AML-193 (cell line): ENCODE results near the gene PATJ.
"Not testable (repeated sequence)": the region's sequence is repeated elsewhere in the genome, so short reads cannot be mapped to it uniquely, and the experiment has no call there.

ENCODE experiments used
- DNase-seq, 2 experiments: peaks; one replicate each; lab custom pipeline; 2025; lab: John Stamatoyannopoulos, UW

The PATJ gene

DNA sequence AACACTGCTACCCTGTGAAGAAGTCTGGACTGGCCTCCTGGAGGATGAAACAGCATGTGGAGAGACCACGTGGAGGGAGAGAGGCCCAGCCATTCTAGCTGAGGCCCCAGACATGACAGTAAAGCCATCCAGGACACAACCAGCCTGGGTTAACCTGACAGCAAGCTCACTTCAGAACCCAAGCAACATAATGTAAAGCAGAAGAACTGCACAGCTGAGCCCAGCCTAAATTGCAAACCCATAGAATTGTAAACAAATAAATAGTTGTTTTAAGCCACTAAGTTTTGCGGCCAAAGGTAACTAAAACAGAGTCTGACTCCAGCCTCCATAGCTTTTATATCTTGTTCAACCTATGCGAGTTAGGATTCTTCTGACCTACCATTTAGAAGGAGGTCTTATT lies 355.2 kb downstream of the PATJ start:
- no peak for DNase-seq

DNA sequence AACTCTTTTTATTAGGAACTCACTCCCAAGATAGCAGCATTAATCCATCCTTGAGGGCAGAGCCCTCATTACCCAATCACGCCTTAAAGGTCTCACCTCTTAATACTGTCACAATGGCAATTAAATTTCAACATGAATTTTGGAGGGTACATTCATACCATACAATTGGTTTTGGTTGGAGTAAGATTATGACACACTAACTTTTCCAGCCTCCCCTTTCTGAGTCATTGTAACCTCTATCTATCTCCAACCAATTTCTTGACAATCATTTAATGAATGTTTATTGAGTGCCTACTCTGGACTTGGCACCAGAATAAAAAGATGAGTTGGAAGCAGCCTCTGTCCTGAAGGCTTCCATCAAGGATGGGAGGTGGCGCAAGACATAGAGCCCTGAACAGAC lies 358.2 kb downstream of the PATJ start:
- DNase-seq = no peak

DNA sequence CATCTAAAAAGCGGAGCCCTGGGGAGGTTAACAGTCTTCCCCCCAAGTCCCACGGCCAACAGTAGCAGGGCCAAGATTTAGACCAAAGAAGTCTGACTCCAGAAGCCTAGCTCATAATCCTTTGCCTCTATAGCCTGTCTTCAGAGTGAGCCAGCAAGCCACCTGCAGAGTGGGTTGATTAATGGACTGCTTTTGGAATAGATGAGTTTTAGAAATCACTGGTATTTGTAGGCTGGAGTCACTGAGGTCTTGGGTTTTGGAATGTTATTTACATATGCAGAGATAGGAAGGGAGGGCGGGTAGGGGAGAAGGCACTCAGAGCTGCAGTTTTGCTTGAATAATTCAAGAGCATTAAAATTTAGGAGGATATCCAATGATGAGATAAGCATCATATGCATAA lies 361.6 kb downstream of the PATJ start:
- no peak for DNase-seq

DNA sequence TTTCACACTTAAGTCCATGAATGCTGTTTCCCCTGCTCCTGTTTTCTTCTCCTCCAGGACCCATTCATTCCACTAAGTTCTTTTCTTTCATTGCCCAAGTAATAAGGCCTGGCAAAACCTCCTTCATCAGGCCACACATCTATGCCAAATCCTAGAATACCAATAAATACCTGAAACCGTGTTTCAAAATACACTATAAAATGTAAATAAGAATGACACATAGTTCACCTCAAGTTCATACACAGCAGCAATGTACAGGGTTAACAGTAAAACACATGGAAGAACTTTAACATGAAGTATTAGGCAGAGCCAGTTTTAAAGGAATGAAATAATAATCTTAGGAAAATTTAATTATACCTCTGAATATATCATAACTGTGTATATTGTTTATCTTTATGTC lies 365.6 kb downstream of the PATJ start:
- DNase-seq = no peak

DNA sequence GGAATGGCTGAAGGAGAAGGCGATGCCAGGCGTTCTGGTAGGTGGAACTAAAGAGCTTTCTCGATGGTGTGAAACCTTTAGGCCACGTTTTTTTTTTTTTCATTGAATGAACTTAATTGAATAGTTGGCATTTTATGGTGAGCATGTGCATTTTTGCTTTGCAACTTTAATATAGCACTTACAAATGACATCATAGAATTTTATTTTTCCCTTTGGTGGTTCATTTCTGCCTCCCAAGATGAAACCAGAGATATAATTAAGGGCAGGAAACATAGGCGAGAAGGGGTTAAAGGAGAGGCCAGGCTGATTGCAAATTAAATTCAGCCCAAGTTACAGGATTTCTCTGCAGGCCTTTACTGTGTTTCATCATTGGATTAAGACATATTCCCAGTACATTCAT lies 366.8 kb downstream of the PATJ start:
- no peak for DNase-seq

DNA sequence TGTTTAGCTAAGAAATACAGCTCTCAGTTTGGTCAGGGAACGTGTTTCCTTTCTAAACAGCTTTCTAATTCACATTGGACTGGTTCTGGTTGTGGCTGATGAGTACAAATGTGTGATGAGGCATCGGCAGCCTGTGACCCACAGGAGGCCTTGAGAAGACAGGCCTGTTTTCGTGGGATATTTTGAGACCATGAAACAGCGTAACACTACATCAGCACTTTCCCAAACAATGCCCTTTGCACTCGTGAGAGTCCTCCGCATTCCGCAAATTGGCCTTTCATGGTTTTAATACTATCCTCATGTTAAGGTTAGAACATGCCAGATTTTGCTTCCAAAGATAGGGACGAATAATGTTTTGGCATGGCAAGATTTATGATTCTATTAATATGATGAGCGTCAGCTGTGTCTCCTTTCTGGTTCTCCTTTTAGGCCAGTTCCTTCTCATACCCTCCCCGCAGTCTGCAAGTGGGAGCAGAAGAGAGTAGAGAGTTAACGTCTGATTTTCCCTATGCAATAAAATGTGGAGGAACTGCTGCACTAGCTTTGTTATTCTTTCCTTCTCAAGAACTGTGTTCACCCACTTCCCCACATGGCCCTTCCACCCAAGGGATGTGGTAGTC lies 368.0 kb downstream of the PATJ start:
- DNase-seq = no peak

DNA sequence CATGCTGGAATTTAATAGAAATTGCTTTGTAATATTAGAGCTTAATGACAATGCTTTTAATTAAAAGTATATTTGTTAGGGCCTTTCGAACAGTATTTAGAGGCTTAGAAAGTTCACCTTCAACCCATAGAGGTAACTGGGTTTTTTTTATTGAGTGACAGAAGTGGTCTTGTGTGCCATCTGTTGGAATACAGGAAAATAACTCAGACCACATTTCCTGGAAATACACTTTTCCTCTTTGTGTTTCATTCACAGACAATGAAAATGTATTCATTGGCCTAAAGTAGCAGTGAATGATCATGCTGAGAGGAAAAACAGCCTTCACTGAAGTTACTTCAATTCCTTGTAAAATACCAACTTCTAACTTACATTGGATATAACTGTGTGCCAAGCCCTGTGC lies 368.8 kb downstream of the PATJ start:
- DNase-seq = no peak

DNA sequence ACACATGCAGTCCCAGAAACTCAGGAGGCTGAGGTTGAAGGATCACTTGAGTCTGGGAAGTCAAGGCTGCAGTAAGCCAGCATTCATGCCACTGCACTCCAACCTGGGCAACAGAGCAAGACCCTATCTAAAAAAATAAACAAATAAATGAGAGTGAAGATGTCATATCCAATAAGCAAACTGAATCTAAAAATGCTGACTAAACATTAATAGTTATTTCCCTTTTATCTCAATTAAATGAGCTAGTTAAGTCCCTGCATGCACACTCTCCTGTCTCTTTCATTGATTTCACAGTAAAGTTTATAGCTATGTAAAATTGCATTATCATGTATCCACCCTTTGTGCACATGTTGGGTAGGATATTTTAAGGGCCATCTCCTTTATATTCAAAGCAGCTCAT lies 371.2 kb downstream of the PATJ start:
- DNase-seq = no peak

DNA sequence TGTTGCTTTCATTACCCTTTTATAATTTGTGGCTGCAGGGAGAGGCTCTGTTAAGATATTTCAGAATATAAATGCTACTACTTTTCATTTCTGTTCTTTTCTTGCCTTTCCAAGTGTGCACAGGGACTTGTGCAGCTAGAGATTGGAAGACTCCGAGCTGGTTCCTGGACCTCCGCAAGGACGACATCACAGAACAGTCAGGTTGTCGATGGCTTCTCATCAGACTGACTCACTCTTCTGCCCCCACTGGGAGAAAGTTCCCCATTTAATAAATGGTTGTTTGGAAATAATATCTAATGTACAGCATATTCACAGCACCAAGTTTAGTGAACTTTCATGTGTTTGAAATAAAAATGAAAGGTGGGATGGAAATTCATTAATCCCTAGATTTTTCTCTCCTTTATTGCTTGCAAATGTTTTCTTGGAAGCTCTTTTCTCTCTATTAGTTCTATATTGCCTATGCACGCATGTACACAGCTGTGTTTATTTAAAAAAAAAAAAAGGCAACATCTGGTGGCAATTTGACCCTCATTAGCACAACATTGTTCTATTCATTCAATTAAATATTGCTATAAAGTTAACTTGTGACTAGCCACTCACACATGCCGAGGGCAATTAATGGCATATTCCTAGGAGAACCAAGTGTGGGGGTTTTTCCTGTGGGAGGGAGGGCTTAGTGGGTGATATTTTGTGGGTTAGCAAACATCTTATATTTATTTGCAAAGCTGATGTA lies 374.9 kb downstream of the PATJ start:
- DNase-seq = no peak

DNA sequence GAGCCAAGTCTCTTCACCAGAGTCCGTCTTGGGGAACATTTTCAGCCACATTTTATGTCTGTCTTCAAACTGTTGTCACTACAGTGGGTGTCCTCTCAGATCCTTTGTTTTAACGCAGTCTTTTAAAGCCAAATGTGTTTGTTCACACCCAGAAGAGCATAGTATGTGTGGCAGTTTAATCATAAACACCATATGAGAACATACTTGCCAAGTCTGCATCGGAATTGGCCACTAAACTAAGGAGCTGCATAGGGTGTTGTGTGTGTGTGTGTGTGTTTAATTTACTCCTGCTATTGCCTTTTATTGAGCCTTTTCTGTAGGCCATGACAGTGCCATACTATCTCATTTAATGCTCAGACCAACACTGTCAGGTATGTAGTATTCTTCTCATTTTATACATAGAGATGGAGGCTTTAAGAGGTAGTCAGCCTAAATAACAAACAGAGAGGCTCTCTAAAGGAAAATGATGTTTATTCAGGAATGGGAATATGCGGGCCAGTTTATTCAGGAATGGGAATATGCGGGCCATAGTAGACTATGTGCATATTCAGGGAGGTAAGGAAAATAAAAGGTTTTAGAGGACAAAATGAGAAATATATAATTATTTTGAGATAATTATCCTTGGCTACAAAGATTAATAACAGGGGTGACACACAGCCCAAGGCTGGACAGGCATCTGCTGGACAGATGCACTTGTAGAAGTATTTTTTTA lies 384.5 kb downstream of the PATJ start:
- DNase-seq = no peak

DNA sequence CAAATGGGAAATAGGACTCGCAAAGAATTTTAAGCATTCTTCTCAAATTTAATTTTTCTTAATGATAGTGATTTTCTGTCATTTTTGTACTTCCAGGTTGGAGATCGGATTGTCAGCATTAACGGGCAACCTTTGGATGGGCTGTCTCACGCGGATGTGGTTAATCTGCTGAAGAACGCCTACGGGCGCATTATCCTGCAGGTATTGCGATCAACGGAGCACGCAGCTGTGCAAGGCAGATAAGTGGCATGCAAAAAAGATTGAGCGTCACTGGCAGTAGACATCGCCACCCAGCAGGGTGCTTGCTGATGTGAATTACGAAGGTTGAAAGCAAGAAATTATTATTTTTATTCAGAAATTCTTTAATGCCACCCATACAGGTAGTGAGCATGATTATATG lies 386.5 kb downstream of the PATJ start:
- no peak for DNase-seq

DNA sequence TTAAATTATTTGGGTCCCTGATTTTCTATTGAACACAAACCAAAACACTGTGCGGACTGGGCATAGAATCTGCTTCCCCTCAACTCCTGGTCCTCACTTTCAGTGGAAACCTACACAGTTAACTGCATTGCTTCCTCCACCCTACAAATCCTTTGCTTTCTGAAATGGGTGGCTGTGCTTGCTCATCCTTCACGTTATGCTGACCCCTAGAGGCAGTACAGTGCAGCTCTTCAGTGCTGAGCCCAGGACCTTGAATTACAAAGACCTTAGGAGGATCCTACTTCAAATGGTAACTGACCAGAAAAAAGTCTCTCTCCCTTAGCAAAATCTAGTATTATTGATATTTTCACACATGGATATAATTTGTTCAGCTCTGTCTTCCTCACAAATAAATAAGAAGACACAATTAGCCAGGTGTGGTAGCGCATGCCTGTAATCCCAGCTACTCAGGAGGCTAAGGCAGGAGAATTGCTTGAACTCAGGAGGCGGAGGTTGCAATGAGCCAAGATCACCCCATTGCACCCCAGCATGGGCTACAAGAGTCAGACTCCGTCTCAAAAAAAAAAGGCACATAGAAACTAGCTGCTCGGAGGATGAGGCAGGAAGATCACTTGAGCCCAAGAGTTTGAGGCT lies 388.9 kb downstream of the PATJ start:
- DNase-seq = peak; percentile 39 to 50

DNA sequence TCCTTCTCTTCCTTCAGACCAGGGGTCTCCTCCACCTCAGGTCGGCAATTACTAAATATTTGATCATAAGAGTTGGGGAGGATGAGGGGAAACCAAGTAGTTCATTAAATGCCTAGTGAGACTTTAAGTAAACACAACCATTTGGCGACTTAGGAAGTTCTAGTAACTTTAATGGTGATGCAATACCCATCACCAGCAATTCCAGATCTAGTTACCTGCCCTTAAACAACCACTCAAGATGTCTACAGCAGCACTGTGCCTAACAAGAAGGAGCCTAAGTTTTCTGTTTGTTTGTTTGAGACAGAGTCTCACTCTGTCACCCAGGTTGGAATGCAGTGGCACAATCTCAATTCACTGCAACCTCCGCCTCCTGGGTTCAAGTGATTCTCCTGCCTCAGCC lies 395.7 kb downstream of the PATJ start:
- DNase-seq = no peak

DNA sequence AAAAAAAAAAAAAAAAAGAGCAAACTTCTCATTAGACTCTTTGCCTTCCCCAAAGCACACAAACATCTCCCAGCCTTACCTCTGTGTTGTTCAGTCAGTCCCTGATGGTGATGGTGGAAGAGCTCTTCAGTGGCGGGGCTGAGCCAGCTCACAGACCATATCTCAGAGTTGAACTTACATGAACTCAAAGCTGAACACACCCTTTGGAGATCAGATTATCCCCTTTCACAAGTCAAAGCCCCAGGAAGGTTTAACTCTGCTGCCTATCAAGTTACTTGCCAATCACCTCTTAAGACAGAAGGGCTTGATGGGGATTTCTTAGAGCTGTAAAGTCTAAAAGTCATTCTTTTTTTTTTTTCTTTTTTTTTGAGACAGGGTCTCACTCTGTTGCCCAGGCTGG lies 397.1 kb downstream of the PATJ start:
- DNase-seq = no peak

DNA sequence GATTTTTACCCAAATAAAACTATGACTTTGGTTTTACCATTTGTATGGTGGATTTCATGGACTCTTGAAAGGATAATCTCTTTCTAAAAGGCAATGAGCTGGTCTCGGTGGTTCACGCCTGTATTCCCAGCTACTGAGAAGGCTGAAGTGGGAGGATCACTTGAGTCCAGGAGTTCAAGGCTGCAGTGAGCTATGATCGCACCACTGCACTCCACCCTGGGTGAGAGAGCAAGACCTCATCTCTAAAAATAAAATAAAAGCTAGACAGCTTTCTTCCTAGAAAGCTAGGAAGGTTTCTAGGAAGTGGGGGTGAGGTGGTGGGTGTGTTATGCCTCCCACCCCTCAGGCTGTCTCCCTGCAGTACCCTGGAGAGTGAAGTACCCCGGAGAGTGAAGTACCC lies 398.4 kb downstream of the PATJ start:
- no peak for DNase-seq

DNA sequence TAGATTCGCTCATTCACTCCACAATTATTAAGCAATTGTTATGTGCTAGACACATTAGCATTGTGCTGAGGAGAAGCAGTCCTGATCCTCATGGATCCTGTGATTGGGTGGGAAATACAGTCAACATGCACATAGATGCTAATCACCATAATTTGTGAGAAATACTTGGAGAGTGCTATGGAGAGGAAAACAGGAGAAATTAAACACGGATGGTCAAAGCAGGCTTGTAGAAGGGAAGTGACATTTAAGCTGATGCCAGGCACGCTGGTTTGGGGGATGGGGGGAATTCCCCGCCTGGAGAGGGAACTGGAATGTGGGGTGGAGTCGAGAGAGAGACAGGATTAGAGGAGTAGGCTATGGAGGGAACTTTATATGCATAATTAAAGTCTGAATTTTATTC lies 400.2 kb downstream of the PATJ start:
- no peak for DNase-seq

DNA sequence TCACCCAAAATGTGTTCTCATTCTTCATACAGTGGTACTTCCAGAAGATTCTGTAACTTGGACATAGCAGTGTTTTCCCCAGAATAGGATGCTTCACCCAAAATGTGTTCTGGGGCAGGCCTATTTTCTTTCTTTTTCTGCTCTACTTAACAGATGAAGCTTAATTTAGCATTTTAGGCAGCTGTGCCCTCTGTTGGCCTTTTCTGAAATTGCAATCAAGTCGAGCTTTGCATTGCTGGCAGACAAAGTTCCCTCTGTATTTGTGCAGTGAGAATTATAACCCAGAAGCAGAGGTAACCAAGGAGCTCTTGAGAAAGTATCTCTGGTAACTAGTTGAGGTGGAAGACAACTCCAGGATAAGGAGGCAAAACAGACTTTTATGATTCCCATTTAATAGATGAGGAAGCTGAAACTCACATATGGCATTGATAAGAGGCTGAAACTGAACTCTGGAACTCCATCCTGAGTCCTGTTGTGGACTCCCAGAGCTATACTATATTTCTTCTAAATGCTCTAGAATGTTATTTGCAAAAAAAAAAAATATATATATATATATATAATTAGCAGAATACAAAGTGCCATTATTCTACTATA lies 402.1 kb downstream of the PATJ start:
- peak; percentile 14 to 16 for DNase-seq

DNA sequence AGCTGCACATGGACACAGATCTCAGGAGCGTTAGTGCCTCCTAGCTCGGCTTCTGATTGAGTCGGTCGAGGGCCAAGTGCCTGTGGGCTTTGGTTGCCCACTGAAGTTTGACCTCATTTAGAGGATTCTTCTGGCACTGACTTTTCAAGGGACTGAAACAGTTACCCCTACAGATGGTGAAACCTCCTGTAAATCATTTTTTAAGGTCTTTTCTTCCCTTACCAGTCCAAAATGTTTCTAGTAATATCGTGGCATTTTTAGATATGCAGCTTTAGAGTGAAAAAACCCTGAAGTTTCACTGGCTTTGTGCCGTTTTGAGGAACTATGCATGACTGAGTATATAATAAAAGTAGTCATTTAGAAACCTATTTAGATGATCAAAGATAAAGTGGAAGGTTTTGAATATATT lies 417.7 kb downstream of the PATJ start:
- no peak for DNase-seq

DNA sequence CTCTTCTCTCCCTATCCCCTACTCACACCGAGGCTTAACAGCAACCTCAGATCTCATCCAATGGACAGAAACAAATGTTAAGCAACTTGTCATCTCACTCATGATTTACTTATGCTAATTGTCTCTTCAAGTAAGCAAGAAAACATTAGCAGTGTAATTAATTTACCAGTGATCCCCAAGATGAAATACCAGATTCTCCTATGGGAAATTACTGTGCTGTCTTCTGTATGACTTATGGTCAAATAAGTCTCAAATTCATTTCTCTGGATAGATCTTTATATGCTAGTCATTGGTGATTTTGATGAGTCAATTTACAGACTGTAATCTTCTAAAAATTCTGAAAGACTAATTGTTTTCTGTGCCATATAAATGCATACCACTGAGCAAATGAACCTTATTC lies 419.4 kb downstream of the PATJ start:
- no peak for DNase-seq

DNA sequence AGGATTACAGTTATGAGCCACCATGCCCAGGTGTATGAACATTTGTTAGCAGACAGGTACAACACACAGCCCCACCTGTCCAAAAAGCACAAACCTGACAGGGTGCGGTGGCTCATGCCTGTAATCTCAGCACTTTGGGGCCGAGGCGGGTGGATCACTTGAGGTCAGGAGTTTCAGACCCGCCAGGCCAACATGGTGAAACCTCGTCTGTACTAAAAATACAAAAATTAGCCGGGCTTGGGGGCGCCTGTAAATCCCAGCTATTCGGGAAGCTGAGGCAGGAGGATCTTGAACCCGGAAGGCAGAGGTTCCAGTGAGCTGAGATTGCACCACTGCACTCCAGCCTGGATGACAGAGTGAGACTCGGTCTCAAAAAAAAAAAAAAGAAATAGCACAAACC lies 428.1 kb downstream of the PATJ start:
- DNase-seq = not testable (repeated sequence)

DNA sequence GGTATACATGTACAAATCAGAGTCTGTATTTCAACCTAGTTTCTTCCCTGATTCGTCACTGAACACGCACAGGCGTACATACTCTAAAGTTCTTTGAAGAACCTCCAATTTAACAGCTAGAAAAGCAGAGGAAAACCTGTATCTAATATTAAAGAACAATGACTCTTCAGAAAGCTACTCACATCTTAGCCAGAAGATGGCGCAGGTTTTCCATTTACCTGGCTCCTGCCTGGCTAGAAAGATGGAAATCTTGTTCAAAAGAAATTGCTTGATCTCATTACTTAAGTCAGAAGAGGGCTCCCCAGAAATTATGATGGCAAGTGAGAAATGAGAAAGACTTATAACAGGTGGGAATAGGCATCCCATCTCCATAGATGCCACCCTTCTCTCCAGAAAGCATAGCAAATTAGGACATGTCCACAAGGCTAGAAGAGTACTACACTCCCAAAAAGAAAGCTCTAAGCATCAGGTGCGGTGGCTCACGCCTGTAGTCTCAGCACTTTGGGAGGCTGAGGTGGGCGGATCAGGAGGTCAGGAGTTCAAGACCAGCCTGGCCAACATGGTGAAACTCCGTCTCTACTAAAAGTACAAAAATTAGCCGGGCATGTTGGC lies 433.4 kb downstream of the PATJ start:
- peak; percentile 38 to 46 for DNase-seq
